ENCODE results near the gene CYFIP1.

- TF ChIP-seq CTCF (IDR thresholded peaks at IDR 0.05; ENCODE audit: insufficient read depth, low read length, poor library complexity, severe bottlenecking) (no peak), EZH2phosphoT487 (conservative IDR thresholded peaks at IDR 0.05; ENCODE audit: low read length) (no peak)
These were observed 109.3 kb downstream of the CYFIP1 start for GRCh38 chr15:22870865-22871264.

Measured in SU-DHL-6 (cell line).